CD4-positive, alpha-beta T cell (primary cell): ENCODE measurements around the gene CAPZB. TPM values are rescaled to one million over a fixed set of nuclear protein-coding genes. Genes with fewer than 3 reads are reported as not detected.
A peak's percentile ranks its signal among the peaks of the same experiment; 100 is the strongest.

ENCODE experiments used
- ATAC-seq: fragments of 200-7000 bp; cut with Tn5 transposase; one replicate; pipeline ENCODE4 v1.10.0; 2022; ENCODE audit warnings: mild to moderate bottlenecking; ENCODE audit not compliant: poor library complexity
- CTCF ChIA-PET: fragments of 350-600 bp; sonication (Branson Sonifier 250); formaldehyde crosslinking; loops from one replicate; lab custom pipeline; 2021; ENCODE audit warnings: antibody characterized with exemption, inconsistent platforms; lab: Charles Lee
- POLR2A ChIA-PET: fragments of 350-600 bp; sonication (Branson Sonifier 250); formaldehyde crosslinking; loops from one replicate; lab custom pipeline; 2021; ENCODE audit warnings: antibody characterized with exemption, inconsistent platforms; lab: Charles Lee
- DNase-seq, 14 experiments: peaks; one replicate each; pipeline ENCODE4 v3.0.0-alpha.2; 2013 to 2020; ENCODE audit warnings: mixed read lengths in 2 of 14
- H3K27ac ChIP-seq, 2 donors: one replicate each; pipeline versions ENCODE4 v1.5.1 to v1.7.0; 2013; ENCODE audit warnings: low read length in 2 of 2, low read depth in 1 of 2, mild to moderate bottlenecking in 1 of 2
- H3K27me3 ChIP-seq, 2 experiments: 1 replicate in 1 of 2; 2 replicates in 1 of 2; pipeline versions ENCODE4 v1.6.1 to v1.7.0; 2013; ENCODE audit warnings: low read length in 2 of 2, control low read depth in 1 of 2, mild to moderate bottlenecking in 1 of 2, moderate library complexity in 1 of 2; ENCODE audit not compliant: insufficient read depth in 2 of 2, control insufficient read depth in 1 of 2
- H3K36me3 ChIP-seq: one replicate; pipeline ENCODE4 v1.6.1; 2013; ENCODE audit warnings: low read length, control low read depth; ENCODE audit not compliant: insufficient read depth
- H3K4me1 ChIP-seq: one replicate; pipeline ENCODE4 v1.6.1; 2013; ENCODE audit warnings: low read length, control low read depth; ENCODE audit not compliant: insufficient read depth
- H3K4me3 ChIP-seq: one replicate; pipeline ENCODE4 v1.5.1; 2013; ENCODE audit warnings: mild to moderate bottlenecking, low read length, moderate library complexity
- H3K9me3 ChIP-seq, 2 experiments: 1 replicate in 1 of 2; 2 replicates in 1 of 2; pipeline versions ENCODE4 v1.6.1 to v1.7.0; 2013; ENCODE audit warnings: low read length in 2 of 2, mild to moderate bottlenecking in 2 of 2, control low read depth in 1 of 2, moderate library complexity in 1 of 2; ENCODE audit not compliant: control insufficient read depth in 1 of 2, insufficient read depth in 1 of 2
- H3K27ac Mint-ChIP-seq: one replicate; pipeline ENCODE4 v1.8.0; 2020; ENCODE audit warnings: mixed read lengths
- H3K27me3 Mint-ChIP-seq: one replicate; pipeline ENCODE4 v1.8.0; 2021; ENCODE audit warnings: mixed read lengths
- H3K36me3 Mint-ChIP-seq: one replicate; pipeline ENCODE4 v1.8.0; 2021; ENCODE audit warnings: low read depth, mixed read lengths
- H3K4me1 Mint-ChIP-seq: one replicate; pipeline ENCODE4 v1.8.0; 2021; ENCODE audit warnings: low read depth, mixed read lengths
- H3K4me3 Mint-ChIP-seq: one replicate; pipeline ENCODE4 v1.8.0; 2020; ENCODE audit warnings: mild to moderate bottlenecking, mixed read lengths
- H3K9me3 Mint-ChIP-seq: one replicate; pipeline ENCODE4 v1.8.0; 2020; ENCODE audit warnings: mixed read lengths
- CTCF ChIP-seq: fragments of 200-600 bp; IDR thresholded peaks from one replicate; pipeline ENCODE4 v1.8.0; 2022; ENCODE audit warnings: antibody characterized with exemption, mild to moderate bottlenecking
- intact Hi-C, 2 experiments: fragments of 100-400 bp; cut with DNase I in 1 of 2; cut with micrococcal nuclease in 1 of 2; formaldehyde crosslinking; loops; one replicate each; pipeline versions ENCODE4 v1.15.1 to v1.9.0; 2023 to 2025; cut with DNase I, micrococcal nuclease
- total RNA-seq, 174 experiments: library from RNA in 2 of 174; stranded (reverse) in 2 of 174; gene quantifications; one replicate each; pipeline ENCODE4 v1.2.3 and lab custom pipeline; 2021 to 2026

The CAPZB gene
- total RNA-seq, 2 experiments from 2014 or later = 168 to 173 TPM

- H3K36me3 ChIP-seq = peaks cover 52% of the 10 kb centered on the region
- DNase-seq = no peak
Observed at GRCh38 chr1:19479351-19480120, 5.8 kb downstream of the CAPZB start.

GRCh38 chr1:19478322-19478721, 7.0 kb downstream of the CAPZB start:
- intact Hi-C loops = no loop called here
- peak overlapping the region; percentile 41 for H3K4me3 ChIP-seq
- ATAC-seq = no peak
- peaks cover 59% of the 10 kb centered on the region for H3K36me3 ChIP-seq
- TF ChIP-seq CTCF = no peak
- CTCF ChIA-PET = interaction anchor here (1.0 to 1.5 kb wide), 2 partner anchors 8 to 9 kb away, joined by 3 read pairs; no protein-coding TSS in a partner anchor
- no peaks in the 10 kb centered on the region for H3K27me3 ChIP-seq
- Mint-ChIP-seq H3K36me3 (peaks cover 60% of the 10 kb centered on the region), H3K27me3 (no peaks in the 10 kb centered on the region), H3K4me1 (peaks cover 97% of the 10 kb centered on the region), H3K27ac (peak overlapping the region; percentile 86), H3K4me3 (peak overlapping the region; percentile 89), H3K9me3 (no peaks in the 10 kb centered on the region)
- peaks cover 99% of the 10 kb centered on the region for H3K4me1 ChIP-seq
- H3K9me3 ChIP-seq = no peaks in the 10 kb centered on the region
- POLR2A ChIA-PET = interaction anchor here (0.7 to 18.5 kb wide), 7 partner anchors 8 to 173 kb away, joined by 3 to 442 read pairs (median 5); partner anchors contain the start of gene CAPZB
- DNase-seq = peak in 2 of 14 experiments; percentile 56 to 57
- peak overlapping the region; percentile 74 to 81 for H3K27ac ChIP-seq

More at GRCh38 chr1:19479351-19480120, 5.8 kb downstream of the CAPZB start:
- no peaks in the 10 kb centered on the region for H3K9me3 ChIP-seq
- intact Hi-C loops = loop anchor here in 1 of 2 experiments (5.0 kb wide), 2 partner anchors 37 to 272 kb away; no protein-coding TSS in a partner anchor
- Mint-ChIP-seq H3K4me3 (peak overlapping the region; percentile 89), H3K27ac (peak overlapping the region; percentile 86), H3K36me3 (peaks cover 61% of the 10 kb centered on the region), H3K27me3 (no peaks in the 10 kb centered on the region), H3K9me3 (no peaks in the 10 kb centered on the region), H3K4me1 (peaks cover 99% of the 10 kb centered on the region)
- no peak for ATAC-seq
- POLR2A ChIA-PET = interaction anchor here (1.1 to 18.5 kb wide), 3 partner anchors 8 to 39 kb away, joined by 3 to 442 read pairs (median 4); no protein-coding TSS in a partner anchor
- H3K27ac ChIP-seq = peak overlapping the region in 1 of 2 donors; percentile 19
- CTCF ChIA-PET = interaction anchor here (1.5 kb wide), 1 partner anchor 103 kb away, joined by 3 read pairs; no protein-coding TSS in a partner anchor
- TF ChIP-seq CTCF = no peak
- H3K27me3 ChIP-seq = no peaks in the 10 kb centered on the region
- H3K4me3 ChIP-seq = no peak overlapping the region
- H3K4me1 ChIP-seq = peaks cover 99% of the 10 kb centered on the region

GRCh38 chr1:19477284-19478249, 7.8 kb downstream of the CAPZB start:
- POLR2A ChIA-PET = interaction anchor here (0.7 to 18.5 kb wide), 12 partner anchors 9 to 174 kb away, joined by 3 to 442 read pairs (median 4); partner anchors contain the start of gene CAPZB
- no peaks in the 10 kb centered on the region for H3K27me3 ChIP-seq
- peak; percentile 59 for ATAC-seq
- peaks cover 95% of the 10 kb centered on the region for H3K4me1 Mint-ChIP-seq
- H3K9me3 Mint-ChIP-seq = no peaks in the 10 kb centered on the region
- H3K4me3 ChIP-seq = peak overlapping the region; percentile 41
- peaks cover 99% of the 10 kb centered on the region for H3K4me1 ChIP-seq
- no peak for TF ChIP-seq CTCF
- peak overlapping the region; percentile 74 to 81 for H3K27ac ChIP-seq
- peak in 5 of 14 experiments; percentile 26 to 83 (median 57) for DNase-seq
- CTCF ChIA-PET = interaction anchor here (1.0 to 1.5 kb wide), 3 partner anchors 8 to 19 kb away, joined by 3 read pairs; no protein-coding TSS in a partner anchor
- peaks cover 60% of the 10 kb centered on the region for H3K36me3 ChIP-seq
- no peaks in the 10 kb centered on the region for H3K27me3 Mint-ChIP-seq
- H3K36me3 Mint-ChIP-seq = peaks cover 58% of the 10 kb centered on the region
- H3K9me3 ChIP-seq = no peaks in the 10 kb centered on the region
- peak overlapping the region; percentile 89 for H3K4me3 Mint-ChIP-seq
- intact Hi-C loops = loop anchor here in 1 of 2 experiments (2.0 kb wide), 1 partner anchor 15 kb away; no protein-coding TSS in a partner anchor
- H3K27ac Mint-ChIP-seq = peak overlapping the region; percentile 86
